Loucy (cell line): ENCODE results near the gene AJM1.
"Not testable (repeated sequence)": the region's sequence is repeated elsewhere in the genome, so short reads cannot be mapped to it uniquely, and the experiment has no call there.

Source experiments
- H2AFZ ChIP-seq: fragments of 200-600 bp; sonication (generic); 2 replicates; pipeline ENCODE4 v1.6.0; 2016; ENCODE audit warnings: antibody characterized with exemption, mild to moderate bottlenecking, low read length, moderate library complexity
- H3F3A ChIP-seq: fragments of 200-600 bp; 2 replicates; pipeline ENCODE4 v1.6.0; 2016; ENCODE audit warnings: antibody characterized with exemption, low read depth, mild to moderate bottlenecking
- H3K27me3 ChIP-seq: fragments of 200-600 bp; sonication (generic); 2 replicates; pipeline ENCODE4 v1.6.1; 2014; ENCODE audit warnings: low read length, mild to moderate bottlenecking; ENCODE audit not compliant: insufficient read depth, poor library complexity, severe bottlenecking
- H3K36me3 ChIP-seq: fragments of 200-600 bp; sonication (generic); 2 replicates; pipeline ENCODE4 v1.6.1; 2016; ENCODE audit warnings: low read length; ENCODE audit not compliant: insufficient read depth
- H3K4me1 ChIP-seq: fragments of 200-600 bp; sonication (generic); 2 replicates; pipeline ENCODE4 v1.5.1; 2014; ENCODE audit warnings: low read length, mild to moderate bottlenecking; ENCODE audit not compliant: insufficient read depth, poor library complexity, severe bottlenecking
- H3K4me2 ChIP-seq: fragments of 200-600 bp; sonication (generic); 2 replicates; pipeline ENCODE4 v1.6.0; 2014; ENCODE audit warnings: antibody characterized with exemption, low read length, low read depth, mild to moderate bottlenecking; ENCODE audit not compliant: poor library complexity, severe bottlenecking
- H3K4me3 ChIP-seq: fragments of 200-600 bp; sonication (generic); 2 replicates; pipeline ENCODE4 v1.5.1; 2014; ENCODE audit warnings: low read length, mild to moderate bottlenecking, mixed read lengths; ENCODE audit not compliant: poor library complexity, severe bottlenecking
- H3K79me2 ChIP-seq: fragments of 200-600 bp; sonication (generic); 2 replicates; pipeline ENCODE4 v1.6.1; 2014; ENCODE audit warnings: low read length; ENCODE audit not compliant: insufficient read depth
- H3K9ac ChIP-seq: fragments of 200-600 bp; sonication (generic); 2 replicates; pipeline ENCODE4 v1.6.0; 2014; ENCODE audit warnings: mild to moderate bottlenecking, low read depth, low read length, moderate library complexity; ENCODE audit not compliant: poor library complexity, severe bottlenecking
- H3K9me2 ChIP-seq: fragments of 200-600 bp; sonication (generic); replicated peaks from 2 replicates; pipeline ENCODE4 v1.6.1; 2016; ENCODE audit warnings: low read depth, low read length, mixed read lengths
- H3K9me3 ChIP-seq: fragments of 200-600 bp; sonication (generic); 2 replicates; pipeline ENCODE4 v1.6.1; 2014; ENCODE audit warnings: mild to moderate bottlenecking, antibody characterized with exemption, low read length, low read depth; ENCODE audit not compliant: insufficient read depth
- H4K20me1 ChIP-seq: fragments of 200-600 bp; sonication (generic); 2 replicates; pipeline ENCODE4 v1.6.0; 2014; ENCODE audit warnings: antibody characterized with exemption, low read length, mild to moderate bottlenecking; ENCODE audit not compliant: insufficient read depth, poor library complexity, severe bottlenecking
- CTCF ChIP-seq: fragments of 200-600 bp; sonication (generic); conservative IDR thresholded peaks from 2 replicates; pipeline ENCODE4 v1.5.1; 2014; ENCODE audit warnings: mild to moderate bottlenecking, antibody characterized with exemption, low read length
- EZH2phosphoT487 ChIP-seq: fragments of 200-600 bp; IDR thresholded peaks from 2 replicates; pipeline ENCODE4 v1.6.1; 2018; ENCODE audit warnings: antibody characterized with exemption, mild to moderate bottlenecking, moderate library complexity, borderline replicate concordance

The AJM1 gene

GRCh38 chr9:136795000-136795348 lies 47.3 kb upstream of the AJM1 start:
- Histone ChIP-seq H3K79me2 (no peaks in the 10 kb centered on the region; the same call in 1 of the 2 replicates), H3K9ac (no peak overlapping the region), H3K4me1 (peaks cover 11% of the 10 kb centered on the region), H3K4me2 (no peak overlapping the region), H3K27me3 (no peaks in the 10 kb centered on the region), H2AFZ (no peak overlapping the region), H3F3A (no peaks in the 10 kb centered on the region), H3K9me2 (no peaks in the 10 kb centered on the region), H3K4me3 (no peak overlapping the region), H3K9me3 (no peaks in the 10 kb centered on the region), H4K20me1 (peaks cover 9% of the 10 kb centered on the region), H3K36me3 (no peaks in the 10 kb centered on the region)
- TF ChIP-seq EZH2phosphoT487: no peak
- TF ChIP-seq CTCF: no peak

GRCh38 chr9:136796238-136796774 lies 46.0 kb upstream of the AJM1 start, which contains the start of gene CCDC183:
TSS of gene CCDC183 (plus strand) at chr9:136796338. CDS start at chr9:136796398, 60 bp downstream.
- no peak within 1 kb of the TSS for H3K4me3 ChIP-seq
- H3K79me2 ChIP-seq: no peaks in the 10 kb centered on the region; the same call in 1 of the 2 replicates
- no peaks in the 10 kb centered on the region for H3K27me3 ChIP-seq
- H2AFZ ChIP-seq: no peak within 1 kb of the TSS
- H3K4me2 ChIP-seq: no peak within 1 kb of the TSS
- no peak for TF ChIP-seq EZH2phosphoT487
- no peak for TF ChIP-seq CTCF
- no peak within 1 kb of the TSS for H3K9ac ChIP-seq
- H3K36me3 ChIP-seq: no peaks in the 10 kb centered on the region
- no peaks in the 10 kb centered on the region for H3F3A ChIP-seq
- H3K9me2 ChIP-seq: no peaks in the 10 kb centered on the region
- no peaks in the 10 kb centered on the region for H3K9me3 ChIP-seq
- H4K20me1 ChIP-seq: peaks cover 8% of the 10 kb centered on the region
- peaks cover 11% of the 10 kb centered on the region for H3K4me1 ChIP-seq

GRCh38 chr9:136796775-136797347 lies 45.4 kb upstream of the AJM1 start:
- not testable (repeated sequence) for H3K9me3 ChIP-seq, H3F3A ChIP-seq, H3K4me2 ChIP-seq, H3K36me3 ChIP-seq, H3K4me3 ChIP-seq, H3K27me3 ChIP-seq, H3K79me2 ChIP-seq, H3K9ac ChIP-seq, H4K20me1 ChIP-seq, H2AFZ ChIP-seq, H3K9me2 ChIP-seq
- peaks cover 11% of the 10 kb centered on the region for H3K4me1 ChIP-seq

- H3K9me2 ChIP-seq: no peaks in the 10 kb centered on the region
- H3K79me2 ChIP-seq: no peaks in the 10 kb centered on the region
- no peak for TF ChIP-seq EZH2phosphoT487
- no peak for TF ChIP-seq CTCF
- no peak overlapping the region for H3K4me2 ChIP-seq
- peaks cover 5% of the 10 kb centered on the region for H3K4me1 ChIP-seq
- no peaks in the 10 kb centered on the region for H3K27me3 ChIP-seq
- H3K36me3 ChIP-seq: no peaks in the 10 kb centered on the region
- H2AFZ ChIP-seq: no peak overlapping the region
- no peaks in the 10 kb centered on the region for H3F3A ChIP-seq
- H3K9me3 ChIP-seq: no peaks in the 10 kb centered on the region
- no peaks in the 10 kb centered on the region for H4K20me1 ChIP-seq
- H3K4me3 ChIP-seq: no peak overlapping the region
- no peak overlapping the region for H3K9ac ChIP-seq
Observed at GRCh38 chr9:136798708-136799078, 43.6 kb upstream of the AJM1 start.
